ENCODE data around the gene C1QTNF1.

GRCh38 chr17:78986048-78986648 lies 37.8 kb upstream of the C1QTNF1 start:
- peak in 1 of 4 donors; percentile 19 for TF ChIP-seq POLR2A (IDR thresholded peaks at IDR 0.05)
- TF ChIP-seq CTCF (IDR thresholded peaks at IDR 0.05): peak in 4 of 6 experiments; percentile 9 to 45 (median 32)
- no peak for TF ChIP-seq POLR2AphosphoS5 (IDR thresholded peaks at IDR 0.05)
